ENCODE measurements around the gene ALK. TPM values are rescaled to one million over a fixed set of nuclear protein-coding genes. Genes with fewer than 3 reads are reported as not detected.

The ALK gene
- total and polyA plus RNA-seq, 10 of the 15 experiments (the other 5 are each of a cell fraction or from before 2014, with no cell fraction given) = 0.11 TPM; not detected in 9

GRCh38 chr2:29575370-29575890, 346.0 kb downstream of the ALK start:
- Histone ChIP-seq H3K27ac (ENCODE audit: control insufficient read depth, insufficient read depth) (no peak overlapping the region), H3K4me1 (ENCODE audit: control insufficient read depth, insufficient read depth, low read length) (no peaks in the 10 kb centered on the region), H4K20me1 (ENCODE audit: control insufficient read depth, insufficient read depth) (no peaks in the 10 kb centered on the region), H3K36me3 (ENCODE audit: control insufficient read depth in 2 of 2, insufficient read depth in 2 of 2, low read length in 1 of 2) (no peaks in the 10 kb centered on the region), H3K9ac (ENCODE audit: control insufficient read depth, insufficient read depth, low read length) (no peak overlapping the region), H3K27me3 (replicated peaks in 1 of 2; ENCODE audit: control insufficient read depth in 2 of 2, insufficient read depth in 2 of 2, low read length in 1 of 2) (peaks cover 0 to 4% of the 10 kb centered on the region in 2 experiments; a peak in 3 of 4 replicates), H3K79me2 (ENCODE audit: control insufficient read depth, insufficient read depth, low read length) (no peaks in the 10 kb centered on the region), H2AFZ (ENCODE audit: control insufficient read depth, low read depth, low read length) (no peak overlapping the region), H3K9me3 (replicated peaks; ENCODE audit: control insufficient read depth, insufficient read depth, low read length) (no peaks in the 10 kb centered on the region), H3K4me3 (no peak overlapping the region), H3K4me2 (ENCODE audit: control insufficient read depth, insufficient read depth) (no peak overlapping the region)
- no peak for ATAC-seq
- BruUV-seq (replicated peaks) = no TSS peak
- no peak for DNase-seq (ENCODE audit: low read depth, low spot score)
- in situ Hi-C loops (cut with MboI) (no loop called here), intact Hi-C loops (cut with micrococcal nuclease; ENCODE audit: unreplicated experiment) (no loop called here)
- POLR2A ChIA-PET = no interaction called here
- WGBS (ENCODE audit: insufficient coverage, insufficient replicate concordance, low lambda C conversion rate, missing lambda C conversion rate) = 33% methylated on average over 4 of the region's 4 CpGs
- SMC1A ChIA-PET (ENCODE audit: uncharacterized antibody, unreplicated experiment) = no interaction called here
- RAD21 ChIA-PET (ENCODE audit: unreplicated experiment) = no interaction called here
- CTCF ChIA-PET = no interaction called here
- FAIRE-seq = no peak
- TF ChIP-seq HDGF (IDR thresholded peaks at IDR 0.05) = no peak

- RAD21 ChIA-PET (ENCODE audit: unreplicated experiment) = no interaction called here
- Histone ChIP-seq H3K4me1 (ENCODE audit: control insufficient read depth, insufficient read depth, low read length) (no peaks in the 10 kb centered on the region), H3K27ac (ENCODE audit: control insufficient read depth, insufficient read depth) (no peak overlapping the region), H2AFZ (ENCODE audit: control insufficient read depth, low read depth, low read length) (no peak overlapping the region), H3K27me3 (replicated peaks in 1 of 2; ENCODE audit: control insufficient read depth in 2 of 2, insufficient read depth in 2 of 2, low read length in 1 of 2) (peaks cover 0 to 4% of the 10 kb centered on the region in 2 experiments; a peak in 3 of 4 replicates), H3K36me3 (ENCODE audit: control insufficient read depth in 2 of 2, insufficient read depth in 2 of 2, low read length in 1 of 2) (no peaks in the 10 kb centered on the region), H3K9me3 (replicated peaks; ENCODE audit: control insufficient read depth, insufficient read depth, low read length) (no peaks in the 10 kb centered on the region), H3K4me2 (ENCODE audit: control insufficient read depth, insufficient read depth) (no peak overlapping the region), H3K4me3 (no peak overlapping the region), H3K79me2 (ENCODE audit: control insufficient read depth, insufficient read depth, low read length) (no peaks in the 10 kb centered on the region), H4K20me1 (ENCODE audit: control insufficient read depth, insufficient read depth) (no peaks in the 10 kb centered on the region), H3K9ac (ENCODE audit: control insufficient read depth, insufficient read depth, low read length) (no peak overlapping the region)
- intact Hi-C loops (cut with micrococcal nuclease; ENCODE audit: unreplicated experiment) (no loop called here), in situ Hi-C loops (cut with MboI) (no loop called here)
- no peak for ATAC-seq
- WGBS (ENCODE audit: insufficient coverage, insufficient replicate concordance, low lambda C conversion rate, missing lambda C conversion rate) = 83% methylated on average over 4 of the region's 4 CpGs
- BruUV-seq (replicated peaks) = no TSS peak
- no peak for TF ChIP-seq CHD2 (IDR thresholded peaks at IDR 0.05; ENCODE audit: borderline replicate concordance, low read depth, low read length)
- no peak for TF ChIP-seq POLR2AphosphoS5 (IDR thresholded peaks at IDR 0.05; ENCODE audit: low read length)
- no peak for TF ChIP-seq IKZF1 (conservative IDR thresholded peaks at IDR 0.05)
- no peak for TF ChIP-seq SUPT20H (IDR thresholded peaks at IDR 0.05; ENCODE audit: borderline replicate concordance, control insufficient read depth, low read depth, low read length)
- no peak for TF ChIP-seq TCF12 (IDR thresholded peaks at IDR 0.05; ENCODE audit: low read depth, low read length)
- TF ChIP-seq RFX5 (IDR thresholded peaks at IDR 0.05; ENCODE audit: low read depth, low read length) = no peak
- FAIRE-seq = no peak
- POLR2A ChIA-PET = no interaction called here
- CTCF ChIA-PET = no interaction called here
- no peak for DNase-seq (ENCODE audit: low read depth, low spot score)
- SMC1A ChIA-PET (ENCODE audit: uncharacterized antibody, unreplicated experiment) = no interaction called here
Measured at GRCh38 chr2:29573612-29574011, 347.8 kb downstream of the ALK start.

Measured in GM12878 (cell line).